CD14-positive monocyte (primary cell): ENCODE measurements around the gene HERC6. TPM values are rescaled to one million over a fixed set of nuclear protein-coding genes. Genes with fewer than 3 reads are reported as not detected.

Source experiments
- DNase-seq, 3 donors: peaks; one replicate each; pipeline ENCODE4 v3.0.0-alpha.2; 2011 to 2022
- H2AFZ ChIP-seq: 2 replicates; pipeline ENCODE4 v1.6.0; 2012; ENCODE audit warnings: mild to moderate bottlenecking, low read depth, low read length, inconsistent platforms; ENCODE audit not compliant: insufficient read depth, poor library complexity, severe bottlenecking
- H3K27ac ChIP-seq, 2 donors: 1 replicate in 1 of 2; 2 replicates in 1 of 2; pipeline ENCODE4 v1.5.1; 2012 to 2013; ENCODE audit warnings: low read length in 2 of 2, control low read depth in 1 of 2, inconsistent platforms in 1 of 2, low read depth in 1 of 2, mild to moderate bottlenecking in 1 of 2
- H3K27me3 ChIP-seq, 2 donors: one replicate each; pipeline versions ENCODE4 v1.6.0 to v1.6.1; 2011 to 2013; ENCODE audit warnings: low read length in 2 of 2; ENCODE audit not compliant: control insufficient read depth in 2 of 2, insufficient read depth in 2 of 2
- H3K36me3 ChIP-seq, 2 donors: replicated peaks in 1 of 2; 1 replicate in 1 of 2; 2 replicates in 1 of 2; pipeline versions ENCODE4 v1.5.1 to v1.6.1; 2012 to 2013; ENCODE audit warnings: low read length in 2 of 2, control low read depth in 1 of 2, inconsistent platforms in 1 of 2, mild to moderate bottlenecking in 1 of 2; ENCODE audit not compliant: insufficient read depth in 2 of 2, control insufficient read depth in 1 of 2
- H3K4me1 ChIP-seq, 2 donors: 1 replicate in 1 of 2; 2 replicates in 1 of 2; pipeline versions ENCODE4 v1.5.1 to v1.6.1; 2012 to 2013; ENCODE audit warnings: low read length in 2 of 2, control low read depth in 1 of 2, inconsistent platforms in 1 of 2, mild to moderate bottlenecking in 1 of 2, moderate library complexity in 1 of 2; ENCODE audit not compliant: insufficient read depth in 2 of 2, control insufficient read depth in 1 of 2
- H3K4me2 ChIP-seq: replicated peaks from 2 replicates; pipeline ENCODE3; 2012; ENCODE audit warnings: low read length, moderate library complexity, mild to moderate bottlenecking; ENCODE audit not compliant: poor library complexity, severe bottlenecking; ENCODE audit errors: extremely low read depth
- H3K4me3 ChIP-seq, 3 experiments: fragments of 200-600 bp in 1 of 3; sonication (generic) in 1 of 3; replicated peaks in 1 of 3; 1 replicate in 2 of 3; 2 replicates in 1 of 3; pipeline ENCODE4 v1.5.1; 2011 to 2013; ENCODE audit warnings: low read length in 3 of 3, mild to moderate bottlenecking in 3 of 3, control low read depth in 2 of 3, low read depth in 2 of 3, inconsistent platforms in 1 of 3, moderate library complexity in 1 of 3
- H3K79me2 ChIP-seq: 2 replicates; pipeline ENCODE4 v1.6.0; 2012; ENCODE audit warnings: mild to moderate bottlenecking, control low read depth, inconsistent platforms, low read length, moderate library complexity; ENCODE audit not compliant: insufficient read depth
- H3K9ac ChIP-seq: 2 replicates; pipeline ENCODE4 v1.6.0; 2017; ENCODE audit warnings: low read length, mild to moderate bottlenecking; ENCODE audit not compliant: insufficient read depth, poor library complexity, severe bottlenecking
- H3K9me3 ChIP-seq, 2 donors: replicated peaks in 1 of 2; 1 replicate in 1 of 2; 2 replicates in 1 of 2; pipeline versions ENCODE4 v1.5.1 to v1.6.1; 2012 to 2013; ENCODE audit warnings: low read length in 2 of 2, control low read depth in 1 of 2; ENCODE audit not compliant: control insufficient read depth in 1 of 2, insufficient read depth in 1 of 2
- H4K20me1 ChIP-seq: 2 replicates; pipeline ENCODE4 v1.6.0; 2012; ENCODE audit warnings: mild to moderate bottlenecking, low read length, control low read depth, moderate library complexity; ENCODE audit not compliant: insufficient read depth
- H3K27ac Mint-ChIP-seq, 7 donors: one replicate each; pipeline ENCODE4 v1.8.0; 2020; ENCODE audit warnings: mild to moderate bottlenecking in 7 of 7, mixed read lengths in 7 of 7, moderate library complexity in 6 of 7, inconsistent platforms in 2 of 7
- H3K27me3 Mint-ChIP-seq, 3 donors: one replicate each; pipeline ENCODE4 v1.8.0; 2021 to 2022; ENCODE audit warnings: low read depth in 3 of 3, mild to moderate bottlenecking in 3 of 3, mixed read lengths in 3 of 3, moderate library complexity in 3 of 3, inconsistent platforms in 1 of 3
- H3K36me3 Mint-ChIP-seq, 2 donors: one replicate each; pipeline ENCODE4 v1.8.0; 2020; ENCODE audit warnings: mixed read lengths in 2 of 2, inconsistent platforms in 1 of 2, mild to moderate bottlenecking in 1 of 2
- H3K4me1 Mint-ChIP-seq: one replicate; pipeline ENCODE4 v1.8.0; 2020; ENCODE audit warnings: mild to moderate bottlenecking, mixed read lengths
- H3K4me3 Mint-ChIP-seq, 2 donors: one replicate each; pipeline ENCODE4 v1.8.0; 2020; ENCODE audit warnings: mild to moderate bottlenecking in 2 of 2, mixed read lengths in 2 of 2, moderate library complexity in 1 of 2
- H3K9me3 Mint-ChIP-seq, 7 donors: one replicate each; pipeline ENCODE4 v1.8.0; 2020 to 2022; ENCODE audit warnings: mixed read lengths in 7 of 7, mild to moderate bottlenecking in 6 of 7, moderate library complexity in 6 of 7, inconsistent platforms in 2 of 7
- WGBS: methylation state at CpG from one replicate; pipeline ENCODE4 v1.1.5; 2013; ENCODE audit warnings: missing lambda C conversion rate; ENCODE audit not compliant: insufficient coverage; 5-methylcytosine and 5-hydroxymethylcytosine counted together
- intact Hi-C, 2 donors: fragments of 100-400 bp; cut with micrococcal nuclease; formaldehyde crosslinking; loops; one replicate each; pipeline versions ENCODE4 v1.15.0 to v1.15.1; 2023
- polyA plus RNA-seq, 3 donors: library from polyadenylated mRNA; depleted of rRNA in 1 of 3; unstranded in 2 of 3; stranded (reverse) in 1 of 3; fragments of 300-500 nt in 2 of 3; fragments of >200 nt in 1 of 3; fragmentation: Illumina TruSeq in 2 of 3; gene quantifications; 1 replicate in 2 of 3; 2 replicates in 1 of 3; pipeline ENCODE4 v1.2.3, GENCODE V29; 2012 to 2021
- TF ChIP-seq, protein P1 (sequence below): fragments of 200-600 bp; IDR thresholded peaks from one replicate; pipeline ENCODE4 v1.8.0; 2022; ENCODE audit warnings: antibody characterized with exemption, mild to moderate bottlenecking

The HERC6 gene
- polyA plus RNA-seq, 3 donors: 4.1 to 9.4 (median 6.1) TPM

DNA sequence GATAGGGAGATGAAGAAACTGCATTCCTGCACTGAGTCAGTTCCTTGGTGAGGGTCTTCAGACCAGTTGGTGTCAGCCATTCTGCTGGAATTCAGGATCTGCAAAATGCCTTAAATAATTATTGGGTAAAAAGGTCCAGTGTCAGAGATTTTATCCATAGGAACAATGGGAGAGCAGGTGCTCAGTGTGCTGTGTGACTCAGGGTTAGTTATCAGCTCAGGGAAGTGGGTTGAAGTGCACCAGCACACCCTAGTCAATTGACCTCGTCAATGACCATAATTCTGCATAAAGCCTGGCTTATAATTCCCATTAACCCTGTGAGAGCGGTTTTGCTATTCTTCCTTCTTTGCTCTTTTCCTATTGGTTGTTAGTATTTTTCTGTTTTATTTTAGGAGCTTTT is 37.3 kb downstream of the HERC6 start:
- H3K27me3 ChIP-seq: no peaks in the 10 kb centered on the region
- no peak overlapping the region for H2AFZ ChIP-seq
- Mint-ChIP-seq H3K9me3 (no peaks in the 10 kb centered on the region), H3K4me1 (peaks cover 2% of the 10 kb centered on the region), H3K36me3 (peaks cover 21 to 28% of the 10 kb centered on the region in 2 donors), H3K27ac (no peak overlapping the region), H3K27me3 (no peaks in the 10 kb centered on the region), H3K4me3 (no peak overlapping the region)
- H3K4me3 ChIP-seq: no peak overlapping the region
- H3K36me3 ChIP-seq: peaks cover 0 to 4% of the 10 kb centered on the region in 2 donors
- H3K9me3 ChIP-seq: no peaks in the 10 kb centered on the region
- no peaks in the 10 kb centered on the region for H3K79me2 ChIP-seq
- no peak for DNase-seq
- H3K4me2 ChIP-seq: no peak overlapping the region
- no CpG with 5 or more reads among the region's 2 CpGs for whole genome bisulfite sequencing
- no peak overlapping the region for H3K9ac ChIP-seq
- no peaks in the 10 kb centered on the region for H4K20me1 ChIP-seq
- TF ChIP-seq, protein P1, sequence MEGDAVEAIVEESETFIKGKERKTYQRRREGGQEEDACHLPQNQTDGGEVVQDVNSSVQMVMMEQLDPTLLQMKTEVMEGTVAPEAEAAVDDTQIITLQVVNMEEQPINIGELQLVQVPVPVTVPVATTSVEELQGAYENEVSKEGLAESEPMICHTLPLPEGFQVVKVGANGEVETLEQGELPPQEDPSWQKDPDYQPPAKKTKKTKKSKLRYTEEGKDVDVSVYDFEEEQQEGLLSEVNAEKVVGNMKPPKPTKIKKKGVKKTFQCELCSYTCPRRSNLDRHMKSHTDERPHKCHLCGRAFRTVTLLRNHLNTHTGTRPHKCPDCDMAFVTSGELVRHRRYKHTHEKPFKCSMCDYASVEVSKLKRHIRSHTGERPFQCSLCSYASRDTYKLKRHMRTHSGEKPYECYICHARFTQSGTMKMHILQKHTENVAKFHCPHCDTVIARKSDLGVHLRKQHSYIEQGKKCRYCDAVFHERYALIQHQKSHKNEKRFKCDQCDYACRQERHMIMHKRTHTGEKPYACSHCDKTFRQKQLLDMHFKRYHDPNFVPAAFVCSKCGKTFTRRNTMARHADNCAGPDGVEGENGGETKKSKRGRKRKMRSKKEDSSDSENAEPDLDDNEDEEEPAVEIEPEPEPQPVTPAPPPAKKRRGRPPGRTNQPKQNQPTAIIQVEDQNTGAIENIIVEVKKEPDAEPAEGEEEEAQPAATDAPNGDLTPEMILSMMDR: no peak
- no peak overlapping the region for H3K27ac ChIP-seq
- H3K4me1 ChIP-seq: no peaks in the 10 kb centered on the region
- intact Hi-C loops: no loop called here

DNA sequence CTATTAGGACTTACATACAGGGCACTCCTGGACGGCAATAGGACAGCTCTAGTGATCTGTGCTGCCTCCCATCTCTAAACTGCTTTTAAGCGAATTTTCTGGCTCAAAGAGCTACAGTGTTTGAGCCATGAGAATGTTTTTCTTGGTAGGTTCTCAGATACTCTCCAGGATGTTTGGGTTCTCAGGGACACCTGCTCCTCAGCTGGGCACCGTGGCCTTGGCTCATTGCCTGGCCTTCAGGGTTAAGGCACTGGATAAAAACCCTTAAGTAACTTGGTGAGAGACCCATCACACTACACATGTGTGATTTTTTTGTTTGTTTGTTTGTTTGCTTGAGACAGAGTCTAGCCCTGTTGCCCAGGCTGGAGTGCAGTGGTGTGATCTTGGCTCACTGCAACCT is 39.8 kb downstream of the HERC6 start:
- peaks cover 0 to 5% (median 0%) of the 10 kb centered on the region in 7 donors for H3K9me3 Mint-ChIP-seq
- H3K9me3 ChIP-seq: no peaks in the 10 kb centered on the region
- H3K27me3 Mint-ChIP-seq: no peaks in the 10 kb centered on the region
- intact Hi-C loops: no loop called here
- peaks cover 2% of the 10 kb centered on the region for H3K4me1 Mint-ChIP-seq
- H4K20me1 ChIP-seq: no peaks in the 10 kb centered on the region
- no peak overlapping the region for H2AFZ ChIP-seq
- H3K4me2 ChIP-seq: no peak overlapping the region
- no peak overlapping the region for H3K4me3 ChIP-seq
- no peaks in the 10 kb centered on the region for H3K79me2 ChIP-seq
- 100% methylated on average over 1 of the region's 3 CpGs for WGBS
- no peak overlapping the region for H3K4me3 Mint-ChIP-seq
- TF ChIP-seq, protein P1: no peak
- no peak for DNase-seq
- H3K4me1 ChIP-seq: no peaks in the 10 kb centered on the region
- peak overlapping the region in 1 of 7 donors; percentile 50 for H3K27ac Mint-ChIP-seq
- H3K36me3 ChIP-seq: peaks cover 0 to 4% of the 10 kb centered on the region in 2 donors
- H3K27me3 ChIP-seq: no peaks in the 10 kb centered on the region
- H3K9ac ChIP-seq: no peak overlapping the region
- H3K27ac ChIP-seq: no peak overlapping the region
- H3K36me3 Mint-ChIP-seq: peaks cover 18 to 22% of the 10 kb centered on the region in 2 donors
